NCI-H1694 (cell line): ENCODE results near the gene COL4A4.

Source experiments
- DNase-seq: peaks from one replicate; lab custom pipeline; 2025; lab: John Stamatoyannopoulos, UW

The COL4A4 gene

DNA sequence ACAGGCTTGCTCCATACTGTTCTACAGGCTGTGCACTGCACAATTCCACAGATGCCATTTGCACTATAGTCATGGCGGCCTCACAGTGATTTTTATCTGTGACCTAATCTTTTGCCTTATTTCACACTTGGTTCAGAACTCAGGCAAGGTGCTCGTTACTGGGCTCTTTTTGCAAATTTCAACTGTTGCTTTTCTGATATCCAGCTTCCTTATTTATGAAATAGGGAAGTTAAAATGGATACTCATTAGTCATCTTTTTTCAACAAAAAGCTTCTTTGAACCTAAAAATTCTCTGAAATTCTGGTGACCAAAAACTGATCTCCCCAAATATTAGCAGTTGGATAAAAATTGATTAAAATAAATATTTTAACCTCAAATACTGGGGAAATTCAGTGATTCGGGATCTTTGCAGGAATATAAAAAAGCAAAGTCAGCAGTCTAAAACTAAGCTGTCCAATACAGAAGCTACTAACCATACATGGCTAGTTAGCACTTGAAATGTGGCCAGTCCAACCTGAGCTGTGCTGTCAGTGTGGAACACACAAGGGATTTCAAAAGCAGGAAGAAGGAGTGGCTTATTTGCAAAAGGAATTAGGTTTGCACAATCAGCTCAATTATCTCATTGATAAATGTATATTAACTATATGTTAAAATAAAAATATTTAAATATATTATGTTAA is 134.4 kb downstream of the COL4A4 start:
- DNase-seq, result no peak

DNA sequence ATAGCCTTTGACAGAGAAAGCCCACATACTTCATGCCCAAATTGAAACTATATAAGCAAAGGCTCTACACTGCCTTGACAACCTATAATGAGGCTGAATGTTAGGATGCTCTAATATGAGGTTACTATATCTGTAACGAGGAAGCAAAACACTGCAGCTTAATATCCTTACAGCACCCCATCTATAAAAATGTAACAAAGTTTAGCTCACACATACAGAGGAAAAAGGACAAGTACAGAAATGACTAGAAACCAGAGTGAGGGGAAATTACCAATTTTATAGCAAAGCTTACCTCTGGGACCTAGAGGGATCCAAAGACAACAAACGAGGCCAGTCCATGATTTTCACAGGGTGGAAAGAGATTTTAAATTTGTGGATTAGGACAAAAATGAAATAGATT is 138.5 kb downstream of the COL4A4 start:
- DNase-seq, result no peak

DNA sequence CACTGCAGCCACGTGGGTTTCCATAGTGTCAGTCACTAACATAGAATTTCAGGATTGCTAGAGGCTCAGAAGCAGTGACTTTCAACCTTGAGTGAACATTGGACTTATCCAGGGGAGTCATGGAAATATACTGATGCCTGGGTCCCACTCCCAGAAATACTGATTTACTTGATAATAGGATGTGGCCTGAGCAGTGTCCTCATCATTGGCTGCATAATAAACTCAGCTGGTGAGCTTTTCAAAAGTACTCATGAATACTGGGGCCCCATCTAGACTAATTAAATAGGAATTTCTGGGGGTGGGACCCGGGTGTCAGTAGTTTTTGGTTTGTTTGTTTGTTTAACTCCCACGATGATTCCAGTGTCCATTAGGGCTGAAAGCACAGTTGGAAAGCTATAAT is 141.4 kb downstream of the COL4A4 start:
- no peak for DNase-seq

DNA sequence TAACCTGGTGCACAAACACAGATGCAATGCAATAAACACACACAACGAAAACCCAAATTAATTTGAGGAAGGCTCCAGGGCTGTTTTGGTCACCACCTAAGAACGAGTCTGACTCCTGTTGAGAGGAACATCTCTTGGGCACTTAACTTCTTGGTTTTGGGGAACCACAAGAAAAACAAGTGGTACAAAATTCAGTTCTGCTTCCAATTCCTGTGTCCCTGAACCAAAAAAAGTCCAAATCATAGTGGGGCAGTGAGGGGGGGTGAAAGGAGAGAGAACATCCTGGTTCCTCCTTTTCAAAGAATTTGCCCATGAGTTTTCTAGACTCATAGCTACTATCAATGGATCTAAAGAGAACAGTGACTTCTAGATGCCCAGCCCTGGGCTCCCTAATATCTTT is 143.6 kb downstream of the COL4A4 start:
- no peak for DNase-seq

DNA sequence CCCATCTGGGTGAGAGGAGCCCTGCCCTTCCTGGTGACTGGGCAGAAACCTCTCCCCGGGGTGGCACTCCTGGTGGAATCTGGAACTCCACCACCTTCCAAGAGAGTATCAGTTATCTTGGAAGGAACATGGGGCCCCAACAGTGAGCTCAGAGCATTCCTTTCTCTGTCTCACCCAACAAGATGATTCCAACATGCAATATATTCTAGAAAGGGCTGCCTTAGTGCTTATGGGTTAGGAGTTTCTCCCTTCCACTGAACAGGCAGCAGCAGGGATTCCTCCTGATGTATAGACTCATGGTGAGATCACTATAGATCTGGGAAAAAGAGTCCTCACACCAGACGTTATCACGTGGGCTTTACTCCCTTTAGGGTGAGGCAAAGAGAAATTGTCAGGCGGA is 147.1 kb downstream of the COL4A4 start:
- DNase-seq, result no peak

DNA sequence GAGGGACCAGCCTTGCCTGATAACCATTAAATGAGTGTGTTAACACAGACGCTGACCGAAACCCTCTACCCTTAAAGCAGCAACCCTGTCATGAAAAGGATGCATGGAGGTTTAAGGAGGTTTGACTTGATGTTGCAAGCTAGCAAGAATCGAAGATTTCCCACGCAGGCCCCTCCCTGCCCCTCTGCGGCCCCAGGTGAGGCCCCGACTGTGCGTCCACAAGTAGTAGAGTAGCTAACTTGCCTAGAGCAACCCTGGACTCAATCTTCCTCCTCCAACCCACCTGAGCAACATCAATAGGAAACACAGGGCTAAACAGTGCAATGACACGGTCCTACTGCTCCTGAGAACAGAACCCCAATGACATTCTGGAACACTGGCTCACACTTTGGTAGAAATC is 150.1 kb downstream of the COL4A4 start:
- DNase-seq, result no peak

DNA sequence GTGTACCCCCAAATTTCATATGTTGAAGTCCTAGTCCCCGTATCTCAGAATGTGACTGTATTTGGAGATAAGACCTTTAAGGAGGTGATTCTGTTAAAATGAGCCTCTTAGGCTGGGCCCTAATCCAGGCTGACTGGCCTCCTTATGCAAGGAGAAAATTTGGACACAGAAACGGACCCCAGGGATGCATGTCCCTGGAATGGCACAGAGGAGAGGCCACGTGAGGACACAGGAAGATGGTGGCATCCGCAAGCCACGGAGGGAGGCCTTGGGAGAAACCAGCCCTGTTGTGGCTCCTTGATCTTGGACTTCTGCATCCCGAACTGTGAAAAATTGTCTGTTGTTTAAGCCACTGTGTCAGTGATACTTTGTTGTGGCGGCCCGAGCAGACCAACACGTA is 150.7 kb downstream of the COL4A4 start:
- DNase-seq, result no peak

DNA sequence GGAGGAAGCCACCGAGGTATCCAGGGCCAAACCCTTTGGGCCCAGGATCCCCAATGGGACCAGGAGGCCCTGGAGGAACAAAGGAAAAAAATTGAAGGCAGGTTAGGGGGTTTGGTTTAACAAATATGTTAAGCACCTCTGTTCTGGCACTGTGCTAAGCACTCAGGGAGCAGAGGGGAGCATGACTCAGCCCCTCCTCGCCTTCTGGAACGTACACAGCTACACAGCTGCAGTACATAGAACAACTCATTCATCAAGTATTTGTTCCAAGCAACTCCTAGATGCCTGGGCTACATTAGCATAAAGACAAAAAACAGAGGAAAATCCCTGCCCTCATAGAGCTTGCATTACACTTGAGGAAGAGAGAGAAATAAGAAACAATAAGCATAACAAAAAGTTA is 153.6 kb downstream of the COL4A4 start:
- DNase-seq, result no peak

DNA sequence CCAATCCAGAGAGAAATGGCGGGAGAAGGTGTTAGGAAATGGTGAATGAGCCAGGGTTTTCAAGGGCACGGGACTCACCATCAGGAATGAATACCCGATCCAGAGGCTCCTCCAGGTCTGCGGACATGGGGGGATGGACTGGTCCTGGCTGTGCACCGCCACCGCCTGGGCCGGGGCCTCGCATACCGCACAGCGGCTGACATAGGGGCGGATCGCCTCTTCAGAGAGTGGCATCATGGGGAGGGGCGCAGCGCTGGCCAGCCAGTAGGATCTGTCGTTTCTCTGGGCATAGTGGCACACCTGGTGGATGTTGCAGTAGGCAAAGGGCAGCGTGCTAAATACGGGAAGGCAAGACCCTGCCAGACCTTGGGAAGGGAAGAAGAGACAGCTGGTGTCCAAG is 156.1 kb downstream of the COL4A4 start:
- no peak for DNase-seq

DNA sequence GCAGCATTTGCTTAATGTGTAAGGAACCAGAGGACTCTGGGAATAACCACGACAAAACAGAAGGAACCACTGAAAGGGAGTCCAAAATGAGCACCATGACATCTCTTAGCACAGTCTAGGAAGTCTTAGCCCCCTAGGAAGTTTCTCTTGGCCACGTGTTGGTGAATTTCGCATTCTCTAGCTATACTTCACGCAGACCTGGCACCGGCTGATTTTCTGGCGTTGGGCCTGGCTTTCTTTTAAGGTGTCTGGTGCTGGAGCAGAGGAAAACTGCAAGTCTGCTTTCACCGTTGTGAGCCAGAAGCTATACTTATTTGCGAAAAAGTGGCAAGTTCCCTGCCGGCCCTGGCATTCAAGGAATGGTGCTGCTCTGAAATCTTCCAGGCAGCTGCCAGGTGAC is 156.9 kb downstream of the COL4A4 start:
- no peak for DNase-seq

DNA sequence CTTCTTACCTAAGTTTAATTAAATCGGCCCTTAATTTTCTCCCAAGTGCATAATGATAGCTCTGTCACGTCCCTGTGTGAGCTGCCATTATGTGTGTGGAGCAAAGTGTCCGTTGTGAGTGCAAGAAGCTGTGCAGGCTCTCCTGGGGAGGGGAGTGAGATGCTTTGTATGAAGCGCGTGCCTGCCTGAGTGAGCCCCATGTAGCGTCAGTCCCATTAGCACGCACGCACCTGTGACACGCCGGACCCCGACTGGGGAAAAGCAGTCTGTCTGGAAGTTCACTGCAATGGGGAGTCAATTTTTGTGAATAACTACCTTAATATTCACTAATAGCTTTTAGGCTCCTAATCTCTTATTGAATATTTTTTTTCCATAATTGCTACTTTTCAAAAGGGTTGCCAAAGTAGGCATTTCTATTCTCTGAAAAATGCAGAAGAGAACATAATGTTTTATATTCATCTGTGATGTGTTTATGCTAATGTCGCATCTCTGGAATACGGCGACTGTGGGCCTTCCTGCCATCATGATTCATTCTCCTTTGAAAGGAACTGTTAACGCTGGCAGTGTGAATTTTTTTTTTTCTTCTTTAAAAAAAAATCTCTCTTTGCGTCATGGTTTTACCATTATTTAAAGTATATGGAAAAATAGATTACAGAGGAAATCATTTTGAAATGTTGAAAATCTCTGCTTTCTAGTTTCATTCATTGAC is 157.7 kb downstream of the COL4A4 start:
- no peak for DNase-seq

DNA sequence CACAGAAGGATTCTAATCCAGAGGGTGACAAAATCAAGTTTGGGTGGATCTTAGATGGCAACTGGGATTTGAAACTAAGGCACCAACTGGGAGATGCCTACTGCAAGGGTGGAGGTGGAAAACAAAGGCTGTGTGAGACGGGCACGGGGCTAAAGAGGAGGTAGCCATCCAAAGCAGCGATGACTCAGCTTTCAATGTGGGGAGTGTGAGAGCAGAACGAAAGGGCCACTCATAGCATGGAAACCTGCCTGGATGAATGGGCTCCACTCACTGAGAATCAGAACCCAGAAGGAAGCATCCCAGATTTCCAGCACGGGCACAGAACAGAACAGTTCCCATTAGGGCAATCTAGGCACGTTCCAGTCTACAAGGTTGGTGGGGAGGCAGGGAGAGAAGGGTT is 159.5 kb downstream of the COL4A4 start:
- no peak for DNase-seq

DNA sequence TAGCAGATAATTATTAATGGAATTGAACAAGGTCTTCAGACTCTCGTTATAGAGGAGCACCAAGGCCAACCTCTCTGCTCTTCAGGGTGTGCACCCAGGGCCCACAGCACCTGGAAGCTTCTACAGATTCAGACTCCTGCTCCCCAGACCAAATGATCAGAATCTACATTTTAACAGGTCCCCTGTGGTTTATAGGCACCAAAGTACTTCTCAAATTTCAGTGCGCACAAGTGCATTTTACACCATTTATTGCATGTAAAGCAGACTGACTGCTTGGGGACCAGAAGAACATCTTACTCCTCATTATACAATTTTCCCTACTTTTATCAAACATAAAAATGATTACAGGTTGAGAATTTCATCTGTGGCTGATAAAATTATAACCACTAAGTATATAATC is 163.9 kb downstream of the COL4A4 start:
- no peak for DNase-seq

DNA sequence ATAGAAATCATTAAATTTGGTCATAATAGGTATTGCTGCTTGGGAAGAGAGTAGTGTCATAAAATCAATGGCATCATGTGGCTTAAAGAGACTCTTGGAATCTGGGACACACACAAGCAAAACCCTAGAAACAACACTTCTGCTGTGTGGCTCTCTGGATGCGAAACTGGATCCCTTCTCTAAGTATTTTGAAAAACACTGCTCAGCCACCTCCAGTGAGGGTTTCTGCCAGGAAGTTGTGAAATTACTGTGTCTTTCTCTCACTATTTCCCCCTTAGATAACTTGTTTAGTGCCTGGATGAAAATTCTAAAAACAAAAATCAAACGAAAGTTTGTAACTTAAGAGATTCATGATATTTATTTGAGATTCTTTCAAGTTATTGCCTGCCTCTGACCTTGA is 164.3 kb downstream of the COL4A4 start:
- DNase-seq, result no peak

DNA sequence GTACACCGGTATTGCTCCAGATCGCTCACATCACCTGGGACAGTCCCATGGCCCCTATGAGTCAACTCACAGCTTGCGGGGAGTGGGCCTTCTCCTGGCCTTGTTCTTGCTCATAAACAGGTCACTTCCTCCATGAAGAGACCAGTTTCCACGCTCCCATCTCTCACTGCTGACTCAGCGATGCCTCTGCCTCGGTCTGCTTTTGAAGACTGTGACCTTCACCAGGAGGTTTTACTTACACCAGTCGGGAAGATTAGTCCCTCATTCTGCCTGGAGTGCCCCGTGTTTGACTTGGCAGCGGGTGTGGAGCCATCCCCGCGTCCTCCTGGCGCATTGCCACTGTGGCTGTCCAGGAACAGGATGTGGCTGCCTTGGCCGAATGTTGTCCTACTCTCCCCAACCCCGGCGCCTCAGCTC is 168.4 kb downstream of the COL4A4 start:
- DNase-seq, result no peak

DNA sequence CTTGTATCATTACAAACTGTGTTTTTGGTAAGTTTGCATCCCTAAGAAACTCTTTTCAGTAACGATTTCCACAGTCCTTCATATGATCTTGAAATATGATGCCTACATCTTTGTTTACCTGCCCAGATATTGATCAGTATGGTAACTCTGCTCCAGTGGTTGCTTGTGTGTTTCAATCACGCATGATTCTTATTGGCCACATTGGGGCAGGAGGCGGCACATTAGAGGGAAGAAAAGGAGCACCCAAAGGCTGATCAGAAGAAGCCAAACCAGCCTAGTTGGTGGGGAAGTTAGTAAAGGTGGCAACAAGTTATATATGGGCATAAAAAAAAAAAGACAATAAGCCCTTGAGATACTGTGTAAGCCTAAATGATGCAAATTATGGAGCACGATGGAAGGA is 169.2 kb downstream of the COL4A4 start:
- DNase-seq, result no peak

DNA sequence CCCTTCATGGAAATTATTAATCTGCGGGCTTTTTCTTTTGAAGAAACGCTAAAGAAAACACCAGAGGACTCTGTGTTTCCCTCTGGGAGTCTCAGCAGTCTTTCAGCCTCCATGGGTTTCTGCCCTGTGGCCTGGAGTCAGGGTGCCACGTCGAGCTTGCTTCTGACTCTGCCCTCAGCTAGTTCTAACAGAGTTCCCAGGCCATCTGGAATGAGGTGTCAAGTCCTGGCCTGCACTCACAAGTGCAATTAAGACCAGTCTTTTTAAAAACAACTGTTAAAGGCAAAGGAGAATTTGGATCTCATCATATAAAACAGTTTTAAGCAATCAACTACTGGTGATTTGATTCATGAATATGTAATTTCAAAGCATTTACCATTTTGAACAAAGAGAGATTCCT is 170.8 kb downstream of the COL4A4 start:
- no peak for DNase-seq

DNA sequence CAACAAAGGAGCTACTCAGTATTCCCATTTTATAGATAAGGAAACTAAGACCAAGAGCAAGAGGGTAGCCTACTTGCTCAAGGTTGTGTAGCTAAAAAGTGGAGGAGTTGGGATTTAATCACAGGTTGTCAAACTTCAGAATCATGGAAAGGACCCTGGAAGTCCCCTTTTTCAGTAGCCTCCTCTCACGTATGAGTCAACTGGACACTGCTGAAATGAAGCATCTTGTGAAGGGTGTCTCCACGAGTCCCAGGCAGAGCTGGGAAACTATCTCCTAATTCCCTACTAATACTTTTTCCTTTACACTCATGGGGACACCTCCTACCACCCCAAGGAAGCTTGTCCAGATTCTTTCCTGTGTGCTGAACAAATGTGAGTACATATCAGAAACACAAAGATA is 172.3 kb downstream of the COL4A4 start:
- DNase-seq, result no peak

DNA sequence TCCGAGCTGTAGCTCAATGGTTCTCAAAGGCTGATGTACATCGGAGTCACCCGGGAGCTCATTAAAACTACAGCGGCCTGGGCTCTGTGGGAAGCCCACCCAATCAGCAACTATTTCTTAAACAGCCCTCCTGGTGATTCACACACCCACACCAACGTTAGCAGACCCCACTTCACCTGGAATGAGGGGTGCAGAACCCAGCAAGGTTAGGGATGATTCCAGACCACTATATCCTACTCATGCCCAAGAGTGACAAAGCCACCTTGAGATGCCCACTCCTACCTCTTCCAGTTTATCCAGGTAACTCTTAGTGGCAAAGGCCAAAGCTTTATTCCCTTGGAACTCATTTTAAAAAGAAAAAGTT is 178.4 kb downstream of the COL4A4 start:
- no peak for DNase-seq

DNA sequence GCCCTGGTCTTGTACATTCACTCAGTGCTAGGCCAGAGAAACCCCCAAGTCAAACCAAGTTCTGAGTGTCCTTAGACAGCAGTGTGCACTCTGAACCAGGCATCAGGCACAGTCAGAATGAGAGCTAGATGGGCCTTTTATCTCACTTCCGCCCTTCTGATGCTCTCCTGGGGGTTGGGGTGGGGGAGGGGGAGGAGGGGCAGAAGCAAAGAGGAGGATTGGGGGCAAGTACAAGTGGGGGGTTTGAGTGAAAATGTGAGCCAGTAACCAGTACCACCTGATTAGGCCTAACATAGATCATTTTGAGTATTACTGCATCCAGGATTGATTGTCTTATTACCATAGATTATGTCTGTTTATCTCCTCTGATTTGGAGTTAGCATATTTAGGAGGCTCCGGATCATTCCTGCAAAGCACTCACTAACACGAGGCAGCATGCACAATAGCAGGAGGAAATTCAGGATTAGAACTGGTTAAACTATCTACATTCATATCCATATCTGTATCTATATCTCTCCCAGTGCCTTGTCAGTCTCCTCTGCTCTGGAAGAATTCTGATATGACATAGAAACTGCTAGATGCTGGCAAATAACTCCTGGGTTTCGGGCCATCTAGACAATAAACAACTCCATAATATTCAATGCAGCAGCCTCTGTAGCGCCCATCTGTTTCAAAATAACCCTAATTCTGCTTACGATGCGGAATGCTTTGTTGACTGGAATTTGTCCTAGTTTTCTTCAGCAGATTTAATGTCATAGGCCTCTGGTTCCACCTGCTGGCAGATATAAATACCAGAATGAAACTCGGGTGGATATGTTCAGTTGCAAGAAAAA is 179.0 kb downstream of the COL4A4 start:
- peak; percentile 93 for DNase-seq

DNA sequence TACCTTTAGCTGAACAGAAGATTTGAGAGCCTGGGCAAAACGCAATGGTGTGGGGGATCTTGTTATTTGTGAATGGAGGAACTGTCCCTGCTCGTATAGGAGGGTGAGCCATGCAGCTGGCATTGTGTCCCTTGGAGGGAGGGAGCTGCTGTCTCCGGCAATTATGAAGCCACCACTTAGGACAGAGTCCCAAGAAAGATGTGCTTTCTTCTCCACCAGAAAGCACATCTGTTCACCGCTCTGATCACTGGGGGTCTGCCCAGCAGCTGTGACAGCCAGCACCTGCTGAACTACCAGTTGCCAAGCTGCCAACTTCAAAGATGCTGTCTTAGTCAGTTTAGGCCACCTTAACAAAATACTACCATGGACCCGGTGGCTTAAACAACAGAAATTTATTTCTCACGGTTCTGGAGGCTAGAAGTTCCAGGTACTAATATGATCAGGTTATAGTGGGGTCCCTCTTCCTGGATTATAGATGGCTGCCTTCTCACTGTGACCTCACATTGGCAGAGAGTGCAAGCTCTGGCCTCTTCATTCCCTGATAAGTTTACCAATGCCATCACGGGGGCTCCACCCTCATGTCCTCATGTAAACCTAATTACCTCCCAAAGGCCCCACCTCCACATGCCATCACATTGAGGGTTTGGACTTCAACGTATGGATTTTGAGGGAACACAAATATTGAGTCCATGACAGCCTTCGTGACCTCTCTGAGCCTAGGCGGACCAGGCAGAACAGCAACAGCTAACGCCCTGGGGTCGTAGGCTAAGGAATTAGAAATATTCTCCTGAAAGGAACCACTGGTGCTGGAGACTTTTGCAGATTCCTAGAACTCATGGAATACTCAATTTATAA is 179.9 kb downstream of the COL4A4 start:
- no peak for DNase-seq

DNA sequence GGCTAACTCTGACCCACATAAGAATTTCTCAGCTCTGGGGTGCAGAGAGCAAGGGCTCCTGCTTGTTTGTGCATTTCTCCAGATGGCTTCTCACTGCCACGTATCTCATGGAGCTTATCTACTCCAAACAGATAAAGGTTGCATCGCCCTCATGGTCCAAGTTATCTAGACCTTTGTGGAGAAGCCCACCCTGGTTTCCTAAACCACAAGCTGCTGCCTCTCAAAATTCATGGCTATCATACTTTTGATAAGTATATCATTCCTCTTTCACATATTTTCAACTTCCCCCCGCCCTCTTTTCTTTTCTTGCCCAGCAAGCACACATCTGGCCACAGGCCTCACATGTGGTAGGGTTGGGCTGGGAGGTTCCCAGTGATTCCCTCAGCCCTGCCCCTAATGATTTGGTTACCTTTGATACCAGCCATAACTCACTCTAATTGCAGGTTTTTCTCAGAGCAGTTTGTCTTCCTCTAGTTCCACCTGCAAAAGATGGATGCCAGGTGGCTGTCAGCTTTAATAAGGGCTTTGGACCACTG is 182.1 kb downstream of the COL4A4 start:
- DNase-seq, result no peak
